Kidney glomerular epithelial cell (primary cell): Measurements from ENCODE around the gene IGFBP4.
A peak's percentile ranks its signal among the peaks of the same experiment; 100 is the strongest.

Source experiments
- DNase-seq: peaks from one replicate; lab custom pipeline; 2025; lab: John Stamatoyannopoulos, UW

IGFBP4 gene

DNA sequence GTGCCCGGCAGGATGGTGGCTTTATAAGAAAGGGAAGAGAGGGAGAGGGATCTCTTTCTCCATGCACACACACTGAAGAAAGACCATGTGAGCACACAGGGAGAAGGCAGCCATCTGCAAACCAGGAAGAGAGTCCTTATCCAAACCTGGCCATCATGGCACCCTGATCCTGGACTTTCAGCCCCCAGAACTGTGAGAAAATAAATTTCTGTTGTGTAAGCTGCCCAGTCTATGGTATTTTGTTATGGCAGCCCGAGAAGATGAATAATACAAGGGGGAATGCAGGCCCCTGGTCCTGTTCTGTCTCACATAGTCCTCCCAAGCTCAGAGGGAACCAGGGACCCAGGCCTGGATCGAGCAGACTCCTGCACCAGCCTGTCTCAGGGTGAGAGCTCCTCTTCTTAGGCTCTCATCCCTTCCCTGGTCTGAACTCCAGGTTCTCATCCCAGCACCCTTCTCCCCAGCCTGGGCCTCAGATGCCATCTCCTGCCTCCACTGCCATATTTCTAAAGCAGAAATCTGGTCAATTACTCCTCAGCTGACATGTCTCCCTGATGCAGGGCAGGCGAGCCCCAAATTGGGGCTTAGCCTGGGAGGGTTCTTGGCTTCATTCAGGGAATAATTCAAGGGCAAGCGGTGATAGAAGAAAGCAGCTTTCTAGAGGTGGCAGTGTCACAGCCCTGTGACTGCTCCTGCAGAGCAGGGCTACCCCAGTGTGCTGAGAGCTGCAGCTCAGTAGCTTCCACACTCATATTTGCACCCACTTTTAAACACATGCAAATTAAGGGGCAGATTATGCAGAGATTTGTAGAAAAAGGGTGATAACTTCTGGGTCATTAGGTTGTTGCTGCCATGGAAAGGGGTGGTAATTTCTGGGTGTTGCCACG, 28.8 kb downstream of the IGFBP4 start:
- no peak for DNase-seq

DNA sequence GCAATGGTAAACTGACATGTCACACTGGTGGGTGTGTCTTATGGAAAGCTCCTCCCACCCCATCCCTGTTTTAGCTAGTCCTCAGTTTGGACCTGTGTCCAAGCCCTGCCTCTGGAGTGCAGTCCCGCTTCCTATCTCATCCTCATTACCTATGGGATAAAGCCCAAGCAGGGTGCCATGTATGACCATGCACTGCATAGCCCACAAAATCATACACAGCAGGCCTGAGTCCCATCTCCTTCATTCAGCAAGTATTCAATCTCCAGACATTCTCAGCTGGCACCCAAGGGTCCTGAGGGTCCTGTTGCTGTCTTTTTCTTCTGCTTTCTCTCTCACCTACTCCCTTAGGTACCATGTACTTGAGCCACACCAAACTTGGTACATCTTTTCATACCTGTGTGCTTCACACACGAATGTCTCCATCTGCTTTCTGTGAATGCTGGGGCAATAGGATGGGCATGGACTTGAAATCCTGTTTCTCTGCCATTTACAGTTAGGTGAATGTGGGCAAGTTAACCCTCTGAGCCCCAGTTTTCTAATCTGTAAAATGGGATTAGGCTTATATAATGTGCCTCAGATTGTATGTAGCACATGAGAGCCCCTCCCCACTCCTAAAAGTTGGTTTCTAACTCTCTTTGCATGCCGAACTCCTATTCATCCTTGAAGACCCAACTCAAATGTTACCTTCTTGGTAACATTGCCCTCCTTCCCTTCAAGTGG, 29.6 kb downstream of the IGFBP4 start:
- no peak for DNase-seq

DNA sequence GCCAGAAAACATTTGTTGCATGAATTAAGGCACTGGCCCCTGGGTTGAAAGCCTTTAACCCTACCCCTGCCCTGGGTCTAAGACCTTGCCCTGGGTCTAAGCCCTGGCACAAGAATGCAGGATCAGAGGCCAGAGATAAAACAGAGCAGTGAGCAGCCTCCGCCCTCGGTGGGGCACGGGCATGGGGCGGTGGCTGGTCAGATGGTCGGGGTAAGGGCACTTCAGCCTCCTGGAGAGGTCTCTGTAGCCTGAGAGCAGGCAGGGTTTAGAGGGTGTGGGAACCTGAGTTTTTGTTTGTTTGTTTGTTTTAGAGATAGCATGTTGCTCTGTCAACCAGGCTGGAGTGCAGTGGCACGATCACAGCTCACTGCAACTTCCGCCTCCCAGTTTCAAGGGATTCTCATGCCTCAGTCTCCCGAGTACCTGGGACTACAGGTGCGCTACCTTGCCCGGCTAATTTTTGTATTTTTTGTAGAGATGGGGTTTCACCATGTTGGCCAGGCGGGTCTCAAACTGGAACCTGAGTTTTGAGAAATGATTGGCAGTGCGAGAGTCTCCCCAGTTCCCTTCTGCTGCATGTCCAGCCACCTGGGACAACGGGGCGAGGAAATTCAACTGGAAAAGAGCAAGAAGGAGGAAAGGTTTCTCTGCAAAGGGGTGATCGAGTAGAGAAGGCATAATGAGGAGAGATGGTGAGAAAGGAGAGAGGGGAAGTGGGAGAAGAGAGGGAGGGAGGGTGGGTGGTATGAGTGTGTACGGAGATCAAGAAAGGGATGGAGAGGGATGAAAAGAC, 30.5 kb downstream of the IGFBP4 start:
- no peak for DNase-seq

DNA sequence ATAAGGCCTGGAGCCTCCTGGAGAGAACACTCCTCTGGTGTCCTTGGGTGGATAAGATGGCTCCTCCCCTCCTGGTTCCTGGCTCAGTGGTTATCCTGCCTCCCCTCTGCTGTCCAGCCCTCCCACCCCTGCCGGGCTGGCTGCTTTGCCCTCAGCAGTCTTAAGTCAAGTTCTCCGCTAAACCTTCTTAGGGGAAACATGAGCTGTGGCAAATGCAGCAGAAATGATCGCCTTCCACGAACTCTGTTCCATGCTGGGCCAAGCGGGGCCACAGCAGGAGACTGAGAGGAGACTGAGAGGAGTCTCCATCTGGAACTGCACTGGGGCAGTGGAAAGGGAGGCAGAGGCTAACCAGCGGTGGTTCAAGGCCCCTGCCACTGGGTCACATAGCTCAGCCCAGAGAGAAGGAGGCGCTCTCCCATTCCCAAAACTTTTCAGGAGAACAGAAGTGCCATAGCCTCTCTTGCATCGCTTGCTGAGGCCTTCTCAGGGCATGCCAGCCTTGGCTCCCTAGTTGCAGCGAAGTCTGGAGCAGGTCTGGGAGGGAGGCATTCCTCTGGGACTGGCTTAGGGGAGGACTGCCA, 31.3 kb downstream of the IGFBP4 start:
- no peak for DNase-seq

DNA sequence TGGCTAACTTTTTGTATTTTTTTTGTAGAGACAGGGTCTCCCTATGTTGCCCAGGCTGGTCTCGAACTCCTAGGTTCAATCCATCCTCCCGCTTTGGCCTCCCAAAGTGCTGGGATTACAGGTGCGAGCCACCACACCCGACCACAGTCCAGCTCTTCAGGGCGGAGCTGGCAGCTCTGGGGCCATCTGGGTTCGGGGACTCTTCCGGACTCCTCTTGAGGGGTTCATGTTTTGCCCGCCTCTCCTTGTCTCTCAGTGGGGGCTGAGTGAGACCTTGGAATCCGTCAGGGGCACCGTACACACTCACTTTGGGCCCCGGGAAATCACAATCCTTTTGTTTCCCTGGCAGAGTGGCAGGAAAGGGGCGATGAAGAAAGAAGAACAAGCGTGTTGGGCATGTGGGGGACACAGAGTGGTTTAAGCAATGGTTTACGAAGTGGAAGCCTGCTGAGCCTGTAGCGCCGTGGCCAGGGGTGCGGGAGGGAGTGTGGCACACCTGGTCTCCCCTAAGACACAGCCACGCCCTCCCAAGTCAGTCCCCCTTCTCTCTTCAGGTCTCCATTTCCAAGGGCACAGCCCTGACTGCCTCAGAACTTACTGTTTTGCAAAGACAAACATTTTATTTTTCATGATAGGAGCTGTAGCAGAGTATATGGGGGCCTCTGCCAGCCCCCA, 32.1 kb downstream of the IGFBP4 start:
- DNase-seq: no peak

DNA sequence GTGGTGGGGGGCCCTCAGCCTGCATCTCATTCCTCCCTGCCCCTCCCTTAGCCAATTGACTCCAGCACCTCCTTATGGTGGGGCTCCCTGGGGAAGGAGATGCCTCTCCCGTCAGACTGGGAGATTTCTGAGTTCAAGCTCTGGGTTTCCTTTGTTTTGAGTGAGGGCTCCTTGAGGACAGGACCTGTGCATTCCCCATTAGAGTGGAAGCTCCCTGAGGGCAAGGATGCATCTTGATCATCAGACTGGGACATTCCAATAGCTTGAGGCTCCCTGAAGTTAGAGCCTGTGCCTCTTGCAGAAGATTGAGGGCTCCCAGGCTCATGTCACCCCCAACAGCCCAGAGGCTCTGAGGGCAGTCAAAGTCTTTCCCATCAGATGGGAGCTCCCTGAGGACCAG, 34.5 kb downstream of the IGFBP4 start:
- DNase-seq: no peak

DNA sequence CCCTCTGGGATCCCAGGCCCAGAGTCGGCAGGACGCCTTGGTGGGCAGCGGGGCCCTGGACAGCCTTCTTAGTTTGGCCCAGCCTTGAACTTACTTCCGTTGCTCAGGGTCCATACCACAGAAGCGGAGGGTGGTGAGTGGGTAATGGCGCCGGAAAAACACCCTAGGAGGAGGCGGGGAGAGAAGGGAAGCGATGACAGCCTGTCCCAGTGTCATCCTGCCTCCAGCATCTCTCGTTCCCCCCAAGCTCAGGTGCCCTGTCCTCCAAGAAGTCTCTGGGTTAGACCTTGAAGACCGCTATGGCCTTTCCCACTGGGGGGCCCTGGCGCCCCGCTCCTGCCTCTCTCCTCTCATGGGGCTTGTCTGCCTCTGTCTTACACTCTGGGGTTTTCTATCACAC, 35.2 kb downstream of the IGFBP4 start:
- no peak for DNase-seq

DNA sequence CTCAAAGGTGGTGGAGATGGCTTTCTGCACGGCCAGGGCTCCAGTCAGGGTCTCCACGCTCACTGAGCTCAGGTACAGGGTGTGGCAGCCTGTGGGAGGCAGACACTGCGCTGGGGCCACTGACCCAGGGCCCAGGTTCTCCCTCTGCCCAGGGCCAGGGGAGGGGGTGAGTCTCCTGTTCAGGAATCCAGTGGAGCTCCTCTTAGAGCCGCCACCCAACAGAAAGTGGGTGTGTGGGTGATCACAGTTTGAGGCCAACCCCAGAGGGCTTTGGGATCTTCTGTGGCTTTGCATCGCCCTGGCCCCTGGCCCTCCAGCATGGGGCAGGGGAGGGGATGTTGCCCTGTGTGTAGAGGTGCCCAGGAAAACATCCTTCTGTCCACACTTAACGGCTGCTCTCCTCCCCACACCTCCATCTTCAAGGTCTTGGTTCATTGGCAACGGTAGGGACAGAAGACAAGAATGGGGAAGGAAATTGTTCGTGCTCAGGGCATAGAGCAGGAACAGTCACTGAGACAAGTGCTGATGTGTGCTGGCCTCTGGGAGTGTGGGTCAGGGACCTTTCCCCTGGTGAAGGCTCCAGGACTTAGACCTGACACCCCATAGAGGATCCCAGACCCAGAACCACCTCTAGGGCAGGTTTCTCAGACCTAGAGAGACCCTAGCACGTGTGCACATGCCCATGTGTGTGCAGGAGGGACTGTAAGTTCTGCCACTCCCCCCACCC, 36.7 kb downstream of the IGFBP4 start:
- DNase-seq: no peak

DNA sequence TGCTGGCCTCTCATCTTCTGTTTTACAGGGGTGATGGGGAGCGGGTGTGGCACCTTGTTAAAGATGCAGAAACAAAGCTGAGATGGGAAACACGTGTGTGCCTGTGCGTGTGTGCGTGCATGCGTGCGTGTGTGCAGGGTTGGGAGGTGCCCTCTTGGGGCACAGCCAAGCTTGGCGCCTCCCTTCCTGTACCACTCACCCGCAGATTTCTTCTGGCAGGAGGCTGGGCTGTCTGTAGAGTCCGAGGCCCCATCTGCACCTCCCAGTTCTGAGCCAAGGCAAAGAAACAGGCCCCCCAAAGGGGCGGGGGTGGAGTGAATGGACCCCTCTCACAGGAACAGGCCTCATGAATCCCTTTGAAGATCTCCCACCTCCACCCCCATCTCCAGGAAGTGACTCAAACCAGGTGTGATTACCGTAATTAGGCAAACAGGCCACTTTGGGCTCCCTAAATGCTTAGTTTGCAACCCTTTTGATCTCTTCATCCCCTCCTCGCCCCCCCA, 37.3 kb downstream of the IGFBP4 start:
- peak; percentile 20 for DNase-seq

DNA sequence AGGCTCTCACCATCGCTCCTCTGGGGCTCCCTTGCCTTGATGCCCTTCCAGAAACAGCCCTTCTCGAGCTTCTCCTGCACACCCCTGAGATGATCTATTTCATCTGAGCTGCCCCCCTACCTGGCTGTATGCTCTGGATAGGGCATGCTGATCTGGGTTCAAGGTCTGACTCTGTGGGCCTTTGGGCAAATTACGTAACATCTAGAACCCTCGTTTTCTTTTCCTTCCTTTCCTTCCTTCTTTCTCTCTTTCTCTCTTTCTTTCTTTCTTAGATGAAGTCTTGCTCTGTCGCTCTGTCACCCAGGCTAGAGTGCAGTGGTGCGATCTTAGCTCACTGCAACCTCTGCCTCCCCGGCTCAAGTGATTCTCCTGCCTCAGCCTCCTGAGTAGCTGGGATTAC, 37.9 kb downstream of the IGFBP4 start:
- no peak for DNase-seq

DNA sequence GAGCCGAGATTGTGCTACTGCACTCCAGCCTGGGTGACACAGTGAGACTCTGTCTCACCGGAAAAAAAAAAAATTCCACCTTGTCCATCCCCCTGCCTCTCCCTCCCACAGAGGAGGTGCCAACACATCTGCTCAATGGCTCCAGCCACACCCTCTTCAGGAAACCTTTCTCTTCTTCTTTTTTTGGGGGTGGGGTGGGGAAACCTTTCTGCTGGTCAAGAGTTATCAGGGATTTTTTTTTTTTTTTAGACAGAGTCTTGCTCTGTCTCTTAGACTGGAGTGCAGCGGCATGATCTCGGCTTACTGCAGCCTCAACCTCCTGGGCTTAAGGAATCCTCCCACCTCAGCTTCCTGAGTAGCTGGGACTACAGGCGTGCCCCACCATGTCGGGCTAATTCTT, 39.5 kb downstream of the IGFBP4 start:
- no peak for DNase-seq

DNA sequence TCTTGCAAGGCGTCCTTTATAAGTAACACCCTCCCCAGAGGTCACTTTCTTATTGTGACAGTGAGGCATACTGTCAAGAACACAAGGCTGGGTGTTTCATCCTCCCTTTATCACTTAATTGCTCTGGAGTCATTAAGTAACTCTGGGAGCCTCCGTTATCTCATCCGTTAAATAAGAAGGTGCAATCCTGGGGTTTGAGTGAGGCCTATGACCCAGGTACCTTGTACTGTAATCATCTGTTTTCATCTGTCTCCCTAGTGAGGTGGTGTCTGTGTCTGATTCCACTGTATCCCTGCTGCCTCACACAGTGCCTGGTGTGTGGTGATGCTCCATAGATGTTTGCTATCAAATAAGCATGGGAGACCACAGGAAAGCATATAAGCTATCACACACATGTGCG, 40.4 kb downstream of the IGFBP4 start:
- DNase-seq: no peak

DNA sequence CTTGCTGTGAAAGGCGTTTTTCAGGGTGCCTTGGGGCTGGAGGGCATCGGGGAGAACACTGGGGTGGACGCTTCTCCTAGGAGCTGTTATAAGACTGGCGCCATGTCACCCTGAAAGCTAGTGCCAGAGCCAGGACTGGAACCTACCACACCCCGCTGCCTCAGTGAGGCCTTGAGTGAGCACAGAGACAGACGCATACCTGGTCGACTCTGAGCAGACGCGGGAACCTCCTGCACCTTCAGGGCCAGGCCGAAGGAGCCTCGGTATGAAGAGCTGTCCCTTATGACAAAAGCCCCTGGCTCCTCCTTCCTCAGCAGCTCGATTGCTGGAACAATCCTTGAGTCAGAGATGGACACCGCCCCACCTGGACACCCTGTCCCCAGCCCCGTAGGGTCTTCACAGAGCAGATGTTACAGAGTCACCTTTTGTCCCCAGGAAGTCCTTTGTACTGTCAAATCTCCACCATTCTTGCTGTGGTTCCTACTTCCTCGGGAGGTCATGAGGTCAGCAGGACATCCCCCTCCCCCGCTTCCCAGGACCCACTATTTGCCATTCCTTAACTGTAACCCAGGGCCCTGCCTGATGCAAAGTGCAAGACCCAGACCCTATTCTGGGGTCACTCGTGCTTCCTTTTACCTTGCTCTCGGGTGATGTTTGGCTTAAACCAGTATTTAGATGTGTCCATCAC, 41.2 kb downstream of the IGFBP4 start:
- DNase-seq: no peak

DNA sequence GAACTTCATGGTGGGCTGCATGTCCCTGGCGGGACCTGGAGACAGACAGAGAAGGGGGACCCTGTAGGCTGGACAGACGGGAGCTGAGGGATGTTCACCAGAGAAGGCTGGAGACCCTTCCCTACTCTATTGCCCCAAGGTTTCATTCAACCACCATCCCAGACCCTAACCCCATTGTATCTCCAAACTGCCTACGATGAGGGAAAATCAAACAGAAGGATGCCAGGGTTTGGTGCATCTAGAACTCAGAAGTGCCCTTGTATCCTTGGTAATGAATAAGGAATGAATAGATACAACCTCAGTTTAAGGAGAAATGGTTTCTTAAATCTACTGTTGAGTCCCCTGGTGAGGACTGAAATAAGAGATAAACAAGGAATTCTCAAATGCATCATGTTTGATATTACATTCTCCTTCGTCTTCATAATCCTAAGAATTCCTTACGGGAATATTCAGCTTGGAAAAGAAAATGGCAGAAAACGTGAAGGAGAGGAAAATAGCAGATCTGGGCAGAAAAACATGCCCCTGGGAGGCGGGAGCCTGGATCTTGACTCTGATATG, 41.8 kb downstream of the IGFBP4 start:
- no peak for DNase-seq

DNA sequence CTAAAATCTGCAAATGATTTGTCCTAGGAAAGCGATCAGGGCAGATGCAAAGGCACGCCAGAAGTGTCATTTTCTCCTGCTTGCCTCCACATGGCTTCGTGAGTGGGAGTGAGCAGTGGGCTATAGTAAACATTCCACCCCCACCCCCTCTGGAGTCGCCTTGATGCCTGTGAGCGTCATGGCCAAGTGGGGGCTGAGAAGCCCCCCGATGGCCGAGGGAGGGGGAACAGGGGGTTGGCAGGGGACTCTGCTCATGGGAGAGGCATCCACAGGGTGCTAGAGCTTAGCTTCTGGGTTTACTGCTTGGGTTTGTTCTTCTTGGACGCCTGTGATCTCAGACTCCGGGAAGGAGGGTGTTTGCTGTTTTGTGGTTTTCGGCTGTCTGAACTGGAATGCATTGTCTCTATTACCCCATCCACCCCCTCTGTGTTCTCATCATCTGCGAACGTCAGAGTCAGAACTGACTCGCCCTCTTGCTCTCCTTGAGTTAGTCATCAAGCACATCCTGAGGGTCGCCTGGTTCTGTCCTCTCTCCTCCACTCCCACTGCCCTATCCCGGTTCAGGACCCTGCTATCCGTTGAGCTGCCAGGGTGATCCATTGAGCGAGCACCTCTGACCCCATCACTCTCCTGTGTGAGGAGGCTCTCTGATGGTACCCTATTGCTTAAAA, 42.7 kb downstream of the IGFBP4 start:
- peak; percentile 99 for DNase-seq

DNA sequence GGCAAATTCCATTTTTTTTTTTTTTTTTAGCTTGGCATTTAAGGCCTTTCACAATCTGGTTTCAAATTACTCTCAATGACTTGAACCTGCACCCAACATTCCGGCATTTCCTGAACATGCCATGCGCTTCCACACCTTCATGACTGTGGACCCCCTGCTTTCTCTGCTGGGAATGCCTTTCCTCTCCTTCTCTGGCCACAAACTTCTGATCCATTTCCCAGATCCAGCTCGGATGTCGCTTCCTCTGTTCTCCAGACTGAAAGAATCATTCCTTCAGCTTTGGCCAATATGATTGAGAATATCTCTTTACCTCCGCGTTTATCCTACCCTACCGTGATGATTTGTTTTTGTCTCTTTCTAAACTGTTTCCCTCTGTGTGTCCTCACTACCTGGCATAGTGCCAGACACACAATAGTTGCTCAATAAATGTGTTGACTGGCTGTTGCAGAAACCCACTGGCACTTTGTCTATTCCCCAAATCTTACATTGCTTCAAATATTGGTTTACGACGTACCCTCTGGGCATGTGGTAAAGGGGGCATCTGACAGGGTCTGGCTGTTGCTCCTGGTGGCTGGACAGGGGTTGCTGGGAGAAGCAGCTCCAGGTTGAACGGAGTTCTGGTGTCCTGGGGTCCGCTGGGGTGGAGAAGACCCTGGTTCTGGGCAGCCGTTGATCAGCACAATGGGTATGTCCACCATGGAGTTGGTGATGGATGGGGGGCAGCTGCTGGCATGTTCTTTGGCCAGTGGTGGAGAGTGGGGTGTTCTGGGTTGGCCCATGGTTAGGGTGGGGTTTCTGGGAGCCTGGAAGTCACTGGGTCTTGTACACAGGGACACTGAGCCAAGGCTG, 43.5 kb downstream of the IGFBP4 start:
- DNase-seq: peak; percentile 67

DNA sequence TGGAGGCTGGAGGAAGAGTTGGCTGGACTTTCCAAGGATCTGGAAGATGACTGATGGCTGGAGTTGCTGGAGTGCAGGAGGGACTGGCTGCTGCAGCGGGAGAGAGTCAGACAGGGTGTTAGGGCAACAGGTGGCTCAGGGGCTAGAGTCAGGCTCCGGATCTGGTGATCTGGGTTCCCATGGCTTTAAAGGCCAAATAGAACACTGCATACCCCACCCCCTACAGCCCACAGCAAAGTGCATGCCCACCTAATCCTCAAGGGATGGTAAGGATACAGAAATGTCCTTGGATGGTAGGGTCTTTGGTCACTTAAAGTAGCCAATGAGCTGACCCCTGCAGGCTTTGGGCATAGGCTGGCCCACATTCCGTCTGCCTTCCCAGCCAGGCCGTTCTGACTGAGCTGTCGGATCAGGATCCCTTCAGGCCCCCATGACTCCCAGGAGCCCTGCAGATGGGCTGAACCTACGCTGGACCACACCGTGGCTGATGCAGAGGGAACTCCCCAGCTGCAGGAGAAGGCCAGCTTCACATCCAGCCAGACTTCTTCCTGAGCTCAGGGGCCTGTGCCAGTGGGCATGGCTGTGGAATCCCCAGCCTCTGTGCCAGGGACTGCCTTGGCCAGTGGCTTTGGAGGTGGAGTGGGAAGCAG, 44.2 kb downstream of the IGFBP4 start:
- no peak for DNase-seq
